H1 (cell line): ENCODE results near the gene SPINK7. TPM values are rescaled to one million over a fixed set of nuclear protein-coding genes. Genes with fewer than 3 reads are reported as not detected.

Experiments
- CTCF ChIA-PET: fragments of 300-600 bp; sonication (Branson Sonifier 250); formaldehyde crosslinking; loops from one replicate; lab custom pipeline; 2021; ENCODE audit not compliant: partially characterized antibody; lab: Charles Lee
- POLR2A ChIA-PET: fragments of 300-600 bp; sonication (Branson Sonifier 250); formaldehyde crosslinking; loops from one replicate; lab custom pipeline; 2021; ENCODE audit warnings: inconsistent platforms; ENCODE audit not compliant: partially characterized antibody; lab: Charles Lee
- DNase-seq, 2 experiments: peaks; one replicate each; pipeline versions ENCODE4 v3.0.0 to v3.0.0-alpha.2; 2010 to 2022; ENCODE audit warnings: low spot score in 2 of 2, low read depth in 1 of 2, mixed read lengths in 1 of 2
- FAIRE-seq: peaks from 2 replicates; lab custom pipeline; 2011; peaks lifted over from hg19 to GRCh38; lab: Jason Lieb, UNC
- H2AFZ ChIP-seq: 2 replicates; pipeline ENCODE4 v1.8.1; 2012; ENCODE audit warnings: low read length, inconsistent platforms
- H2AK5ac ChIP-seq: 2 replicates; pipeline ENCODE4 v1.6.1; 2013; ENCODE audit warnings: low read depth, low read length
- H2BK120ac ChIP-seq: replicated peaks from 2 replicates; pipeline ENCODE3; 2013; ENCODE audit warnings: low read depth, low read length, inconsistent platforms
- H2BK12ac ChIP-seq: 2 replicates; pipeline ENCODE4 v1.6.1; 2013; ENCODE audit warnings: low read depth, low read length
- H2BK15ac ChIP-seq: 2 replicates; pipeline ENCODE4 v1.6.1; 2013; ENCODE audit warnings: low read length
- H2BK20ac ChIP-seq: 2 replicates; pipeline ENCODE4 v1.6.1; 2013; ENCODE audit warnings: low read length
- H2BK5ac ChIP-seq: 2 replicates; pipeline ENCODE4 v1.6.1; 2013; ENCODE audit warnings: low read depth, low read length
- H3K14ac ChIP-seq: 2 replicates; pipeline ENCODE4 v1.6.1; 2013; ENCODE audit warnings: inconsistent platforms; ENCODE audit not compliant: insufficient read length
- H3K18ac ChIP-seq: 2 replicates; pipeline ENCODE4 v1.6.1; 2013; ENCODE audit warnings: low read length; ENCODE audit errors: extremely low read depth
- H3K23ac ChIP-seq: 2 replicates; pipeline ENCODE4 v1.6.1; 2013; ENCODE audit warnings: inconsistent platforms; ENCODE audit not compliant: insufficient read length
- H3K23me2 ChIP-seq: 2 replicates; pipeline ENCODE4 v1.6.1; 2013; ENCODE audit warnings: low read depth, low read length
- H3K27ac ChIP-seq: 2 replicates; pipeline ENCODE4 v1.6.1; 2011; ENCODE audit warnings: low read depth, low read length, inconsistent platforms
- H3K27me3 ChIP-seq, 4 experiments: replicated peaks in 1 of 4; 1 replicate in 1 of 4; 2 replicates in 3 of 4; pipeline versions ENCODE4 v1.6.1 to v1.8.1; 2011 to 2013; ENCODE audit warnings: low read length in 3 of 4, mild to moderate bottlenecking in 3 of 4, inconsistent platforms in 2 of 4, mixed read lengths in 2 of 4, moderate library complexity in 1 of 4; ENCODE audit not compliant: control insufficient read depth in 3 of 4, insufficient read depth in 3 of 4; ENCODE audit errors: extremely low read depth in 1 of 4
- H3K36me3 ChIP-seq, 4 experiments: 2 replicates each; pipeline versions ENCODE4 v1.6.1 to v1.8.1; 2011 to 2013; ENCODE audit warnings: mild to moderate bottlenecking in 4 of 4, low read length in 3 of 4, moderate library complexity in 2 of 4, control low read depth in 1 of 4, inconsistent platforms in 1 of 4; ENCODE audit not compliant: insufficient read depth in 4 of 4, control insufficient read depth in 2 of 4
- H3K4ac ChIP-seq: replicated peaks from 2 replicates; pipeline ENCODE3; 2013; ENCODE audit warnings: low read length, low read depth, mixed read lengths, inconsistent platforms; ENCODE audit not compliant: insufficient read length
- H3K4me1 ChIP-seq, 4 experiments: replicated peaks in 1 of 4; 1 replicate in 1 of 4; 2 replicates in 3 of 4; pipeline versions ENCODE4 v1.6.1 to v1.8.1; 2011 to 2013; ENCODE audit warnings: low read length in 3 of 4, inconsistent platforms in 2 of 4, mixed read lengths in 1 of 4; ENCODE audit not compliant: insufficient read depth in 4 of 4, control insufficient read depth in 3 of 4
- H3K4me2 ChIP-seq, 2 experiments: 2 replicates each; pipeline versions ENCODE4 v1.6.1 to v1.8.1; 2011 to 2013; ENCODE audit warnings: low read depth in 2 of 2, low read length in 2 of 2, control low read depth in 1 of 2, inconsistent platforms in 1 of 2, mild to moderate bottlenecking in 1 of 2; ENCODE audit not compliant: insufficient read depth in 1 of 2
- H3K4me3 ChIP-seq, 4 experiments: fragments of 200-600, 300-600 bp in 1 of 4; sonication (generic), shearing (Covaris generic), sonication (Bioruptor Twin) in 1 of 4; 2 replicates each; pipeline versions ENCODE4 v1.5.1 to v1.8.1; 2011 to 2016; ENCODE audit warnings: low read length in 4 of 4, low read depth in 3 of 4, control low read depth in 2 of 4, inconsistent platforms in 2 of 4, mild to moderate bottlenecking in 2 of 4, mixed read lengths in 1 of 4, moderate library complexity in 1 of 4; ENCODE audit not compliant: insufficient read depth in 2 of 4; ENCODE audit errors: extremely low read depth in 1 of 4
- H3K56ac ChIP-seq: replicated peaks from 2 replicates; pipeline ENCODE3; 2013; ENCODE audit warnings: low read depth, mild to moderate bottlenecking, mixed read lengths, low read length, inconsistent platforms; ENCODE audit not compliant: insufficient read length
- H3K79me1 ChIP-seq: 2 replicates; pipeline ENCODE4 v1.6.1; 2013; ENCODE audit warnings: low read depth, low read length, control low read depth
- H3K79me2 ChIP-seq, 2 experiments: 2 replicates each; pipeline versions ENCODE4 v1.6.1 to v1.8.1; 2012 to 2013; ENCODE audit warnings: low read length in 2 of 2, mild to moderate bottlenecking in 2 of 2, inconsistent platforms in 1 of 2; ENCODE audit not compliant: insufficient read depth in 2 of 2, control insufficient read depth in 1 of 2
- H3K9ac ChIP-seq, 4 experiments: replicated peaks in 1 of 4; 1 replicate in 1 of 4; 2 replicates in 3 of 4; pipeline versions ENCODE4 v1.6.1 to v1.8.1; 2011 to 2013; ENCODE audit warnings: low read depth in 3 of 4, low read length in 3 of 4, control low read depth in 2 of 4, mild to moderate bottlenecking in 2 of 4, moderate library complexity in 2 of 4, inconsistent platforms in 1 of 4; ENCODE audit errors: extremely low read depth in 1 of 4
- H3K9me3 ChIP-seq, 2 experiments: 2 replicates each; pipeline versions ENCODE4 v1.6.1 to v1.8.1; 2012 to 2013; ENCODE audit warnings: mild to moderate bottlenecking in 2 of 2, moderate library complexity in 2 of 2, control low read depth in 1 of 2, inconsistent platforms in 1 of 2, low read depth in 1 of 2, low read length in 1 of 2, mixed read lengths in 1 of 2; ENCODE audit not compliant: insufficient read depth in 2 of 2
- H4K20me1 ChIP-seq, 2 experiments: replicated peaks in 1 of 2; 2 replicates each; pipeline versions ENCODE3 to v1.8.1; 2011 to 2013; ENCODE audit warnings: inconsistent platforms in 2 of 2, low read length in 2 of 2, mild to moderate bottlenecking in 1 of 2; ENCODE audit not compliant: insufficient read depth in 2 of 2, control insufficient read depth in 1 of 2
- H4K5ac ChIP-seq: 2 replicates; pipeline ENCODE4 v1.6.1; 2013; ENCODE audit warnings: low read length, low read depth, mixed read lengths, inconsistent platforms; ENCODE audit not compliant: insufficient read length
- H4K8ac ChIP-seq: 2 replicates; pipeline ENCODE4 v1.8.0; 2013; ENCODE audit warnings: mild to moderate bottlenecking, moderate library complexity, low read length, inconsistent platforms; ENCODE audit not compliant: insufficient read depth; ENCODE audit errors: extremely low read depth
- H4K91ac ChIP-seq: replicated peaks from 2 replicates; pipeline ENCODE3; 2013; ENCODE audit warnings: low read length, mixed read lengths, inconsistent platforms; ENCODE audit not compliant: insufficient read length
- GTF2F1 ChIP-seq: IDR thresholded peaks from 2 replicates; pipeline ENCODE4 v1.6.1; 2012; ENCODE audit warnings: low read depth, low read length, improper control_type of control experiment, borderline replicate concordance
- JUN ChIP-seq: IDR thresholded peaks from 2 replicates; pipeline ENCODE4 v1.6.1; 2011; ENCODE audit warnings: low read depth, mild to moderate bottlenecking, improper control_type of control experiment, low read length
- WGBS, 2 experiments: shearing (Covaris generic) in 1 of 2; methylation state at CpG; one replicate each; pipeline versions ENCODE4 v1.1.6 to v1.1.7; 2013 to 2015; ENCODE audit warnings: low lambda C conversion rate in 2 of 2, mixed read lengths in 2 of 2, inconsistent platforms in 1 of 2, low coverage in 1 of 2, missing lambda C conversion rate in 1 of 2; ENCODE audit not compliant: insufficient replicate concordance in 2 of 2, insufficient coverage in 1 of 2, insufficient read length in 1 of 2; ENCODE audit errors: extremely low coverage in 1 of 2, missing lambda C conversion rate in 1 of 2; 5-methylcytosine and 5-hydroxymethylcytosine counted together
- polyA plus RNA-seq, 7 experiments: library from polyadenylated mRNA; depleted of rRNA in 3 of 7; stranded (reverse) in 5 of 7; unstranded in 2 of 7; fragments of >200 nt in 5 of 7; fragments of 200-250 nt in 2 of 7; gene quantifications; 1 replicate in 5 of 7; 2 replicates in 1 of 7; 4 replicates in 1 of 7; pipeline versions ENCODE4 v1.2.1 to v1.2.3, GENCODE V29; 2011 to 2013; ENCODE audit warnings: missing spikeins in 2 of 7, mixed read lengths in 2 of 7
- total RNA-seq: library from RNA; stranded (reverse); fragmentation: NEBNext Ultra II Directional; extraction: Animal tissue kit (Norgen Biotek cat#: 25700); gene quantifications from 2 replicates; pipeline ENCODE4 v1.2.1, GENCODE V29; 2021

Gene SPINK7
- total and polyA plus RNA-seq, 2 of the 8 experiments (the other 6 are each of a cell fraction or from before 2014, with no cell fraction given) = not detected

DNA sequence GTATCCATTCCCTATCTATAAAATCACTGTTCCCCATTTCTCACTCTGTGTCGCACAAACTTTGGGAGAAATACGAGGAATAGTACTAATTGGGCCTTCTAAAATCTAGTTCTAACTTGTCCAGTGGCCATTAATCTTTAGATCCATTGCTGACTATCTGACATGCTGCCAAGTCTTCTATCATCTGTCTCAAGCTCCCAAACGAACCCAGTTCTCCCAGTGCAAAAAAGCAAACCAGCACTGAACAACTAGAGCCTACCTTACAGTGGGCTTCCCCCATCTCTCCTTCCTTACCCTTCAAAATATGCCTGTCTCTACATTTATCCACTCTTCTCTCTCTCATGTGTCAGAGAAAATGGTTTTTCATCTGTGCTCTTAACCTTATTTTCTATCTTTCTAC is 3.2 kb upstream of the SPINK7 start:
- Histone ChIP-seq H3K23ac (no peak overlapping the region), H3K9me3 (peaks cover 0 to 4% of the 10 kb centered on the region in 2 experiments; a peak in 1 of 4 replicates), H3K4ac (no peak overlapping the region), H2AFZ (no peak overlapping the region), H2AK5ac (no peak overlapping the region), H3K14ac (no peak overlapping the region), H3K79me1 (no peaks in the 10 kb centered on the region; the same call in 1 of the 2 replicates), H2BK120ac (no peak overlapping the region), H2BK12ac (no peak overlapping the region), H4K8ac (no peak overlapping the region), H4K20me1 (no peaks in the 10 kb centered on the region), H3K27ac (no peak overlapping the region), H3K4me3 (no peak overlapping the region), H3K36me3 (no peaks in the 10 kb centered on the region), H2BK5ac (no peak overlapping the region), H4K91ac (no peak overlapping the region), H4K5ac (no peak overlapping the region), H2BK15ac (no peak overlapping the region), H2BK20ac (no peak overlapping the region), H3K9ac (no peak overlapping the region), H3K18ac (no peak overlapping the region), H3K79me2 (no peaks in the 10 kb centered on the region), H3K4me2 (no peak overlapping the region), H3K23me2 (no peaks in the 10 kb centered on the region), H3K4me1 (no peaks in the 10 kb centered on the region), H3K27me3 (peaks cover 0 to 2% (median 0%) of the 10 kb centered on the region in 4 experiments; a peak in 1 of 7 replicates), H3K56ac (no peak overlapping the region)
- ChIA-PET POLR2A (no interaction called here), CTCF (no interaction called here)
- WGBS, 2 experiments = 81% methylated on average over 3 of the region's 3 CpGs; no CpG with 5 or more reads in 1 of the 2 experiments
- DNase-seq = no peak
- no peak for FAIRE-seq
- TF ChIP-seq JUN (no peak), GTF2F1 (no peak)
